T-helper 1 cell (primary cell): Measurements from ENCODE around the gene YTHDC2.
"Not testable (repeated sequence)": the region's sequence is repeated elsewhere in the genome, so short reads cannot be mapped to it uniquely, and the experiment has no call there.

ENCODE experiments used
- DNase-seq, 5 donors: peaks; one replicate each; pipeline ENCODE4 v3.0.0-alpha.2; 2012 to 2020

Gene YTHDC2

GRCh38 chr5:113520429-113520828 lies 6.9 kb downstream of the YTHDC2 start:
- peak in 1 of 5 donors; percentile 58 for DNase-seq

GRCh38 chr5:113520899-113521298 lies 7.4 kb downstream of the YTHDC2 start:
- no peak for DNase-seq

GRCh38 chr5:113523168-113523567 lies 9.7 kb downstream of the YTHDC2 start:
- DNase-seq = no peak

GRCh38 chr5:113524927-113525326 lies 11.4 kb downstream of the YTHDC2 start:
- peak in 1 of 5 donors; percentile 44 for DNase-seq

- DNase-seq = no peak
These were observed 12.9 kb downstream of the YTHDC2 start for GRCh38 chr5:113526421-113526820.

- DNase-seq = no peak
These were observed 14.3 kb downstream of the YTHDC2 start for GRCh38 chr5:113527746-113528145.

- DNase-seq = no peak
These were observed 18.1 kb downstream of the YTHDC2 start for GRCh38 chr5:113531481-113532159.

GRCh38 chr5:113538313-113538712 lies 24.8 kb downstream of the YTHDC2 start:
- DNase-seq = no peak

- no peak for DNase-seq
These were observed 33.2 kb downstream of the YTHDC2 start for GRCh38 chr5:113546703-113547183.

- DNase-seq = peak in 1 of 5 donors; percentile 24
These were observed 34.9 kb downstream of the YTHDC2 start for GRCh38 chr5:113548396-113548795.

- no peak for DNase-seq
These were observed 38.6 kb downstream of the YTHDC2 start for GRCh38 chr5:113552137-113552536.

GRCh38 chr5:113552620-113553019 lies 39.1 kb downstream of the YTHDC2 start:
- DNase-seq = no peak

GRCh38 chr5:113562828-113563400 lies 49.4 kb downstream of the YTHDC2 start:
- no peak for DNase-seq

GRCh38 chr5:113569396-113569795 lies 55.9 kb downstream of the YTHDC2 start:
- no peak for DNase-seq

GRCh38 chr5:113572716-113573115 lies 59.2 kb downstream of the YTHDC2 start:
- no peak for DNase-seq

GRCh38 chr5:113574417-113574816 lies 60.9 kb downstream of the YTHDC2 start:
- DNase-seq = no peak

- no peak for DNase-seq
These were observed 61.6 kb downstream of the YTHDC2 start for GRCh38 chr5:113575074-113575473.

GRCh38 chr5:113578091-113578490 lies 64.6 kb downstream of the YTHDC2 start:
- DNase-seq = no peak

- no peak for DNase-seq
These were observed 67.9 kb downstream of the YTHDC2 start for GRCh38 chr5:113581388-113581787.

GRCh38 chr5:113598150-113598549 lies 84.7 kb downstream of the YTHDC2 start:
- DNase-seq = no peak

GRCh38 chr5:113598926-113599325 lies 85.4 kb downstream of the YTHDC2 start:
- DNase-seq = no peak

GRCh38 chr5:113600255-113600905 lies 86.9 kb downstream of the YTHDC2 start:
- DNase-seq = no peak

- no peak for DNase-seq
These were observed 87.9 kb downstream of the YTHDC2 start for GRCh38 chr5:113601423-113601822.

- not testable (repeated sequence) for DNase-seq
These were observed 89.8 kb downstream of the YTHDC2 start for GRCh38 chr5:113603246-113603645.
